Heart right ventricle (tissue), 16 donors: ENCODE measurements around the gene VPS18. TPM values are rescaled to one million over a fixed set of nuclear protein-coding genes. Genes with fewer than 3 reads are reported as not detected.

Source experiments
- ATAC-seq, 8 donors: fragments of 200-7000 bp; cut with Tn5 transposase; one replicate each; pipeline ENCODE4 v1.9.1; 2020; ENCODE audit warnings: mild to moderate bottlenecking in 8 of 8, moderate library complexity in 8 of 8, moderate number of reproducible peaks in 1 of 8
- DNase-seq, 2 donors: peaks; one replicate each; pipeline ENCODE4 v3.0.0-alpha.2; 2020
- H3K27ac ChIP-seq, 10 donors: fragments of 200-600 bp; sonication (generic) in 2 of 10; one replicate each; pipeline versions ENCODE4 v1.5.0 to v1.8.0; 2020 to 2022; ENCODE audit warnings: mild to moderate bottlenecking in 3 of 10
- H3K27me3 ChIP-seq, 7 donors: fragments of 200-600 bp; one replicate each; pipeline ENCODE4 v1.8.0; 2021 to 2022; ENCODE audit warnings: mild to moderate bottlenecking in 2 of 7
- H3K36me3 ChIP-seq, 9 donors: fragments of 200-600 bp; sonication (generic) in 1 of 9; one replicate each; pipeline versions ENCODE4 v1.5.0 to v1.8.0; 2020 to 2022; ENCODE audit warnings: mild to moderate bottlenecking in 2 of 9
- H3K4me1 ChIP-seq, 9 donors: fragments of 200-600 bp; sonication (generic) in 1 of 9; one replicate each; pipeline versions ENCODE4 v1.5.0 to v1.8.0; 2020 to 2022; ENCODE audit warnings: mild to moderate bottlenecking in 4 of 9
- H3K4me3 ChIP-seq, 10 donors: fragments of 200-600 bp; sonication (generic) in 2 of 10; one replicate each; pipeline versions ENCODE4 v1.5.0 to v1.8.0; 2020 to 2022; ENCODE audit warnings: mild to moderate bottlenecking in 7 of 10, moderate library complexity in 2 of 10
- H3K9me3 ChIP-seq, 11 donors: fragments of 200-600 bp in 10 of 11; sonication (generic) in 2 of 11; one replicate each; pipeline versions ENCODE4 v1.5.0 to v1.8.0; 2013 to 2022; ENCODE audit warnings: mild to moderate bottlenecking in 2 of 11, control low read depth in 1 of 11, moderate library complexity in 1 of 11
- CTCF ChIP-seq, 9 donors: fragments of 200-600 bp; sonication (generic) in 2 of 9; IDR thresholded peaks; one replicate each; pipeline versions ENCODE4 v1.5.0 to v1.8.0; 2021 to 2022; ENCODE audit warnings: antibody characterized with exemption in 9 of 9, mild to moderate bottlenecking in 5 of 9, moderate library complexity in 1 of 9
- WGBS, 2 donors: extraction: QIAGEN DNeasy Blood & Tissue Kit; methylation state at CpG; one replicate each; pipeline ENCODE4 v1.1.7; 2013; ENCODE audit warnings: inconsistent platforms in 1 of 2; 5-methylcytosine and 5-hydroxymethylcytosine counted together
- intact Hi-C, 10 donors: fragments of 100-400 bp; cut with DNase I; formaldehyde crosslinking; loops; one replicate each; pipeline versions ENCODE4 v1.11.1 to v1.14.2; 2022
- polyA plus RNA-seq, 2 donors: library from polyadenylated mRNA; stranded (reverse); fragments of 200-250 nt; gene quantifications; one replicate each; pipeline ENCODE4 v1.2.3, GENCODE V29; 2013
- total RNA-seq, 10 donors: library from RNA; stranded (reverse); fragmentation: NEBNext Ultra II Directional in 3 of 10; extraction: Animal tissue kit (Norgen Biotek cat#: 25700) in 3 of 10; gene quantifications; one replicate each; pipeline versions ENCODE4 v1.2.1 to v1.2.4, GENCODE V29; 2021 to 2023
- donor health status: Arrhythmogenic right ventricular cardiomyopathy.
- donor health status: ischemic (EF 13 %, LVEDD 7.1; RV severe dilation, severe dysfunction).
- donor health status: healthy with polysubstance abuse.
- donor health status: DM: no; HTN: yes; CAD: no.
- donor health status: DM: no; HTN: no; CAD: no.
- donor health status: ischemic (EF 25% LVEDD 6.9; RV normal size, moderate dysfunction).
- donor health status: ischemic (EF 25% LVEDD 5.7; RV mildly dilated, moderate dysfunction).
- donor health status: healthy.
- donor health status: DM: yes; HTN: yes; CAD: no.
- donor health status: Ischemic cardiomyopathy.
- donor health status: ischemic (EF 35%, LVEDD 5.7; RV mildly dilated, moderate dysfunction).
- donor health status: nonischemic (EF 11% LVEDD 7.7; RV severe dilation, severe dysfunction).
- donor health status: DM: yes; HTN: yes; CAD: no.
- donor health status: PGD.
- donor health status: ischemic (EF 29% LVEDD 5.4; RV normal size, mild dysfunction).
- donor health status: nonischemic (EF 23%, LVEDD 6.1; RV moderate dilation, normal function).

VPS18 gene
- total and polyA plus RNA-seq, 12 donors, result 10.5 to 25.0 (median 20.5) TPM

- no peak for ATAC-seq
- Histone ChIP-seq H3K4me1 (no peaks in the 10 kb centered on the region), H3K36me3 (no peaks in the 10 kb centered on the region), H3K4me3 (no peak overlapping the region), H3K9me3 (peaks cover 0 to 7% (median 0%) of the 10 kb centered on the region in 11 donors), H3K27me3 (no peaks in the 10 kb centered on the region), H3K27ac (no peak overlapping the region)
- no peak for TF ChIP-seq CTCF (IDR thresholded peaks at IDR 0.05)
- intact Hi-C loops, result no loop called here
- no peak for DNase-seq
- WGBS, 2 donors, result 94% methylated on average over 6 of the region's 6 CpGs
These were observed 12.9 kb upstream of the VPS18 start for GRCh38 chr15:40881351-40881750.

GRCh38 chr15:40886586-40886985 lies 7.7 kb upstream of the VPS18 start:
- Histone ChIP-seq H3K9me3 (peaks cover 0 to 7% (median 0%) of the 10 kb centered on the region in 11 donors), H3K4me3 (no peak overlapping the region), H3K4me1 (no peaks in the 10 kb centered on the region), H3K27ac (no peak overlapping the region), H3K36me3 (no peaks in the 10 kb centered on the region), H3K27me3 (no peaks in the 10 kb centered on the region)
- DNase-seq, result no peak
- intact Hi-C loops, result loop anchor here in 1 of 10 donors (1.0 kb wide), 1 partner anchor 31 kb away; no protein-coding TSS in a partner anchor
- 76 to 84% methylated on average over 1 of the region's 1 CpG for WGBS, 2 donors
- no peak for ATAC-seq
- TF ChIP-seq CTCF (IDR thresholded peaks at IDR 0.05), result no peak

- TF ChIP-seq CTCF (IDR thresholded peaks at IDR 0.05), result no peak
- H3K4me3 ChIP-seq, result no peak overlapping the region
- peaks cover 0 to 12% (median 6%) of the 10 kb centered on the region in 9 donors for H3K4me1 ChIP-seq
- ATAC-seq, result no peak
- no peaks in the 10 kb centered on the region for H3K36me3 ChIP-seq
- no peak overlapping the region for H3K27ac ChIP-seq
- no peak for DNase-seq
- no peaks in the 10 kb centered on the region for H3K27me3 ChIP-seq
- intact Hi-C loops, result no loop called here
- no peaks in the 10 kb centered on the region for H3K9me3 ChIP-seq
These were observed 5.1 kb upstream of the VPS18 start for GRCh38 chr15:40889112-40889511.

GRCh38 chr15:40891138-40891537 lies 3.1 kb upstream of the VPS18 start:
- WGBS, 2 donors, result 89% methylated on average over 5 of the region's 5 CpGs
- TF ChIP-seq CTCF (IDR thresholded peaks at IDR 0.05), result no peak
- Histone ChIP-seq H3K4me3 (no peak overlapping the region), H3K9me3 (no peaks in the 10 kb centered on the region), H3K27ac (no peak overlapping the region), H3K4me1 (peaks cover 0 to 26% (median 20%) of the 10 kb centered on the region in 9 donors), H3K36me3 (peaks cover 0 to 7% (median 4%) of the 10 kb centered on the region in 9 donors), H3K27me3 (no peaks in the 10 kb centered on the region)
- DNase-seq (no peak), ATAC-seq (no peak)
- intact Hi-C loops, result loop anchor here in 9 of 10 donors (2.0 to 10.0 kb wide), 11 partner anchors 34 to 299 kb away; partner anchors contain the start of genes KNL1 (in 5 of the 9), DNAJC17 (in 1 of the 9), INO80 (in 1 of the 9) and RAD51 (in 1 of the 9)
